ENCODE measurements around the gene TMPRSS9. TPM values are rescaled to one million over a fixed set of nuclear protein-coding genes. Genes with fewer than 3 reads are reported as not detected.

Gene TMPRSS9
- total RNA-seq, 1 experiment from 2014 or later, result not detected

- Mint-ChIP-seq H3K36me3 (ENCODE audit: insufficient read depth, unreplicated experiment) (peaks cover 5% of the 10 kb centered on the region), H3K4me1 (ENCODE audit: low read depth, unreplicated experiment) (no peaks in the 10 kb centered on the region), H3K27me3 (ENCODE audit: unreplicated experiment) (no peaks in the 10 kb centered on the region), H3K9me3 (ENCODE audit: low read depth, unreplicated experiment) (peaks cover 4% of the 10 kb centered on the region), H3K4me3 (ENCODE audit: low read depth, unreplicated experiment) (no peak overlapping the region), H3K27ac (ENCODE audit: unreplicated experiment) (no peak overlapping the region)
- CTCF ChIA-PET, result interaction anchor here (0.7 kb wide), 1 partner anchor 9 kb away, joined by 3 read pairs; no protein-coding TSS in a partner anchor
- no peak for DNase-seq
- no TSS peak for BruUV-seq (replicated peaks)
- intact Hi-C loops (cut with micrococcal nuclease; ENCODE audit: unreplicated experiment), result no loop called here
- TF ChIP-seq CTCF (IDR thresholded peaks at IDR 0.05; ENCODE audit: unreplicated experiment), result no peak
These were observed 21.2 kb downstream of the TMPRSS9 start for GRCh38 chr19:2381148-2381820.

GRCh38 chr19:2382530-2383222 is 22.6 kb downstream of the TMPRSS9 start:
- no peak for TF ChIP-seq CTCF (IDR thresholded peaks at IDR 0.05; ENCODE audit: unreplicated experiment)
- intact Hi-C loops (cut with micrococcal nuclease; ENCODE audit: unreplicated experiment), result no loop called here
- peaks cover 8% of the 10 kb centered on the region for H3K36me3 Mint-ChIP-seq (ENCODE audit: insufficient read depth, unreplicated experiment)
- no peak overlapping the region for H3K27ac Mint-ChIP-seq (ENCODE audit: unreplicated experiment)
- no peak for DNase-seq
- H3K9me3 Mint-ChIP-seq (ENCODE audit: low read depth, unreplicated experiment), result peaks cover 4% of the 10 kb centered on the region
- H3K4me3 Mint-ChIP-seq (ENCODE audit: low read depth, unreplicated experiment), result no peak overlapping the region
- BruUV-seq (replicated peaks), result no TSS peak
- no peaks in the 10 kb centered on the region for H3K4me1 Mint-ChIP-seq (ENCODE audit: low read depth, unreplicated experiment)
- no peaks in the 10 kb centered on the region for H3K27me3 Mint-ChIP-seq (ENCODE audit: unreplicated experiment)
- CTCF ChIA-PET, result no interaction called here

GRCh38 chr19:2385053-2385721 is 25.1 kb downstream of the TMPRSS9 start:
- BruUV-seq (replicated peaks), result no TSS peak
- peak overlapping the region; percentile 37 for H3K4me3 Mint-ChIP-seq (ENCODE audit: low read depth, unreplicated experiment)
- peak; percentile 46 for DNase-seq
- peak overlapping the region; percentile 60 for H3K27ac Mint-ChIP-seq (ENCODE audit: unreplicated experiment)
- no peaks in the 10 kb centered on the region for H3K4me1 Mint-ChIP-seq (ENCODE audit: low read depth, unreplicated experiment)
- TF ChIP-seq CTCF (IDR thresholded peaks at IDR 0.05; ENCODE audit: unreplicated experiment), result no peak
- intact Hi-C loops (cut with micrococcal nuclease; ENCODE audit: unreplicated experiment), result no loop called here
- H3K36me3 Mint-ChIP-seq (ENCODE audit: insufficient read depth, unreplicated experiment), result peaks cover 7% of the 10 kb centered on the region
- no peaks in the 10 kb centered on the region for H3K9me3 Mint-ChIP-seq (ENCODE audit: low read depth, unreplicated experiment)
- no peaks in the 10 kb centered on the region for H3K27me3 Mint-ChIP-seq (ENCODE audit: unreplicated experiment)
- CTCF ChIA-PET, result interaction anchor here (0.6 to 0.7 kb wide), 2 partner anchors 91 to 509 kb away, joined by 3 read pairs; partner anchors contain the start of gene GADD45B

- Mint-ChIP-seq H3K27me3 (ENCODE audit: unreplicated experiment) (peaks cover 11% of the 10 kb centered on the region), H3K36me3 (ENCODE audit: insufficient read depth, unreplicated experiment) (peaks cover 7% of the 10 kb centered on the region), H3K4me1 (ENCODE audit: low read depth, unreplicated experiment) (peaks cover 8% of the 10 kb centered on the region), H3K27ac (ENCODE audit: unreplicated experiment) (no peak overlapping the region), H3K9me3 (ENCODE audit: low read depth, unreplicated experiment) (no peaks in the 10 kb centered on the region), H3K4me3 (ENCODE audit: low read depth, unreplicated experiment) (no peak overlapping the region)
- intact Hi-C loops (cut with micrococcal nuclease; ENCODE audit: unreplicated experiment), result no loop called here
- no TSS peak for BruUV-seq (replicated peaks)
- no peak for DNase-seq
- no peak for TF ChIP-seq CTCF (IDR thresholded peaks at IDR 0.05; ENCODE audit: unreplicated experiment)
- CTCF ChIA-PET, result no interaction called here
These were observed 27.6 kb downstream of the TMPRSS9 start for GRCh38 chr19:2387367-2388288.
